Neural cell (in vitro differentiated cells): ENCODE measurements around the gene PTPRQ. TPM values are rescaled to one million over a fixed set of nuclear protein-coding genes. Genes with fewer than 3 reads are reported as not detected.

Experiments
- H2AFZ ChIP-seq: fragments of 200-600, 300-800 bp; sonication (generic), shearing (Covaris generic); 2 replicates; pipeline ENCODE4 v1.6.0; 2014; ENCODE audit warnings: low read depth, mild to moderate bottlenecking, antibody characterized with exemption, low read length, moderate library complexity
- H3F3A ChIP-seq: fragments of 200-600 bp; shearing (Covaris generic); 2 replicates; pipeline ENCODE4 v1.6.1; 2016; ENCODE audit warnings: mild to moderate bottlenecking, moderate library complexity, mixed read lengths, antibody characterized with exemption, low read length; ENCODE audit not compliant: insufficient read depth, poor library complexity, severe bottlenecking
- H3K27ac ChIP-seq: fragments of 200-600, 300-800 bp; sonication (generic), shearing (Covaris generic); 2 replicates; pipeline ENCODE4 v1.5.1; 2014; ENCODE audit warnings: mild to moderate bottlenecking, low read length, moderate library complexity
- H3K27me3 ChIP-seq: fragments of 300-800, 200-600 bp; sonication (generic), shearing (Covaris generic); 2 replicates; pipeline ENCODE4 v1.6.0; 2014; ENCODE audit warnings: mild to moderate bottlenecking, low read depth, low read length, moderate library complexity; ENCODE audit not compliant: insufficient read depth
- H3K36me3 ChIP-seq: fragments of 300-800, 200-600 bp; sonication (generic), shearing (Covaris generic); 2 replicates; pipeline ENCODE4 v1.5.1; 2014; ENCODE audit warnings: mild to moderate bottlenecking, antibody characterized with exemption, low read length, moderate library complexity; ENCODE audit not compliant: insufficient read depth
- H3K4me2 ChIP-seq: fragments of 300-800, 200-600 bp; sonication (generic), shearing (Covaris generic); 2 replicates; pipeline ENCODE4 v1.6.0; 2014; ENCODE audit warnings: mild to moderate bottlenecking, low read length
- H3K4me3 ChIP-seq: fragments of 300-800, 200-600 bp; sonication (generic), shearing (Covaris generic); 2 replicates; pipeline ENCODE4 v1.5.1; 2014; ENCODE audit warnings: mild to moderate bottlenecking, low read length, moderate library complexity
- H3K79me2 ChIP-seq: fragments of 200-600 bp; shearing (Covaris generic); replicated peaks from 2 replicates; pipeline ENCODE4 v1.6.0; 2014; ENCODE audit warnings: mild to moderate bottlenecking, low read length, moderate library complexity; ENCODE audit not compliant: insufficient read depth
- H3K9ac ChIP-seq: fragments of 300-800, 200-600 bp; sonication (generic), shearing (Covaris generic); 2 replicates; pipeline ENCODE4 v1.6.1; 2016; ENCODE audit warnings: mild to moderate bottlenecking, low read length, mixed read lengths
- H3K9me2 ChIP-seq: fragments of 200-600 bp; shearing (Covaris generic); 2 replicates; pipeline ENCODE4 v1.6.1; 2016; ENCODE audit warnings: mild to moderate bottlenecking, low read length, mixed read lengths; ENCODE audit not compliant: insufficient read depth
- H3K9me3 ChIP-seq: fragments of 200-600, 300-800 bp; sonication (generic), shearing (Covaris generic); 2 replicates; pipeline ENCODE4 v1.6.1; 2016; ENCODE audit warnings: mild to moderate bottlenecking, mixed run types, low read length, moderate library complexity, mixed read lengths
- H4K20me1 ChIP-seq: fragments of 200-600 bp; shearing (Covaris generic); 2 replicates; pipeline ENCODE4 v1.6.1; 2016; ENCODE audit warnings: mild to moderate bottlenecking, mixed run types; ENCODE audit not compliant: insufficient read depth
- CTCF ChIP-seq: fragments of 450-650 bp; IDR thresholded peaks from 2 replicates; pipeline ENCODE4 v1.5.1; 2014; ENCODE audit warnings: antibody characterized with exemption, mild to moderate bottlenecking, moderate library complexity; ENCODE audit not compliant: poor library complexity, severe bottlenecking
- EP300 ChIP-seq: fragments of 450-650 bp; conservative IDR thresholded peaks from 2 replicates; pipeline ENCODE4 v1.6.1; 2014; ENCODE audit warnings: antibody characterized with exemption, mild to moderate bottlenecking, moderate library complexity; ENCODE audit not compliant: poor library complexity, severe bottlenecking
- EZH2 ChIP-seq: fragments of 200-600, 300-800 bp; shearing (Covaris generic), sonication (generic); IDR thresholded peaks from 2 replicates; pipeline ENCODE4 v1.6.1; 2014; ENCODE audit warnings: antibody characterized with exemption, low read length, borderline replicate concordance, mild to moderate bottlenecking; ENCODE audit not compliant: insufficient read depth, poor library complexity, severe bottlenecking
- MXI1 ChIP-seq: fragments of 450-650 bp; conservative IDR thresholded peaks from 2 replicates; pipeline ENCODE4 v1.6.1; 2014; ENCODE audit warnings: antibody characterized with exemption, mild to moderate bottlenecking; ENCODE audit not compliant: poor library complexity, severe bottlenecking
- POLR2AphosphoS5 ChIP-seq: IDR thresholded peaks from 2 replicates; pipeline ENCODE4 v1.6.1; 2012
- RAD21 ChIP-seq: fragments of 450-650 bp; conservative IDR thresholded peaks from 2 replicates; pipeline ENCODE4 v1.6.1; 2014; ENCODE audit warnings: antibody characterized with exemption, mild to moderate bottlenecking, moderate library complexity
- SMC3 ChIP-seq: fragments of 450-650 bp; conservative IDR thresholded peaks from 2 replicates; pipeline ENCODE4 v1.6.1; 2014; ENCODE audit warnings: antibody characterized with exemption, mild to moderate bottlenecking, moderate library complexity; ENCODE audit not compliant: poor library complexity
- TAF1 ChIP-seq: IDR thresholded peaks from 2 replicates; pipeline ENCODE4 v1.6.1; 2012; ENCODE audit warnings: low read depth
- polyA plus RNA-seq: library from polyadenylated mRNA; depleted of rRNA; stranded (reverse); fragments of >200 nt; gene quantifications from 2 replicates; pipeline ENCODE4 v1.2.3, GENCODE V29; 2014
- TF ChIP-seq, protein P1 (sequence below): IDR thresholded peaks from 2 replicates; pipeline ENCODE4 v1.6.1; 2012; ENCODE audit warnings: borderline replicate concordance

PTPRQ gene
- polyA plus RNA-seq, 1 donor from 2014 or later: not detected

GRCh38 chr12:80419644-80420043, 24.4 kb upstream of the PTPRQ start:
- Histone ChIP-seq H3K4me2 (no peak overlapping the region), H3K27me3 (no peaks in the 10 kb centered on the region), H3F3A (no peaks in the 10 kb centered on the region), H2AFZ (no peak overlapping the region), H3K79me2 (no peaks in the 10 kb centered on the region), H3K4me3 (no peak overlapping the region), H3K27ac (no peak overlapping the region), H3K9me2 (no peaks in the 10 kb centered on the region), H3K36me3 (no peaks in the 10 kb centered on the region), H4K20me1 (no peaks in the 10 kb centered on the region), H3K9me3 (no peaks in the 10 kb centered on the region), H3K9ac (no peak overlapping the region)
- TF ChIP-seq MXI1 (no peak), POLR2AphosphoS5 (no peak), SMC3 (no peak), EP300 (no peak), CTCF (no peak), TAF1 (no peak), RAD21 (no peak), EZH2 (no peak)
- TF ChIP-seq, protein P1, sequence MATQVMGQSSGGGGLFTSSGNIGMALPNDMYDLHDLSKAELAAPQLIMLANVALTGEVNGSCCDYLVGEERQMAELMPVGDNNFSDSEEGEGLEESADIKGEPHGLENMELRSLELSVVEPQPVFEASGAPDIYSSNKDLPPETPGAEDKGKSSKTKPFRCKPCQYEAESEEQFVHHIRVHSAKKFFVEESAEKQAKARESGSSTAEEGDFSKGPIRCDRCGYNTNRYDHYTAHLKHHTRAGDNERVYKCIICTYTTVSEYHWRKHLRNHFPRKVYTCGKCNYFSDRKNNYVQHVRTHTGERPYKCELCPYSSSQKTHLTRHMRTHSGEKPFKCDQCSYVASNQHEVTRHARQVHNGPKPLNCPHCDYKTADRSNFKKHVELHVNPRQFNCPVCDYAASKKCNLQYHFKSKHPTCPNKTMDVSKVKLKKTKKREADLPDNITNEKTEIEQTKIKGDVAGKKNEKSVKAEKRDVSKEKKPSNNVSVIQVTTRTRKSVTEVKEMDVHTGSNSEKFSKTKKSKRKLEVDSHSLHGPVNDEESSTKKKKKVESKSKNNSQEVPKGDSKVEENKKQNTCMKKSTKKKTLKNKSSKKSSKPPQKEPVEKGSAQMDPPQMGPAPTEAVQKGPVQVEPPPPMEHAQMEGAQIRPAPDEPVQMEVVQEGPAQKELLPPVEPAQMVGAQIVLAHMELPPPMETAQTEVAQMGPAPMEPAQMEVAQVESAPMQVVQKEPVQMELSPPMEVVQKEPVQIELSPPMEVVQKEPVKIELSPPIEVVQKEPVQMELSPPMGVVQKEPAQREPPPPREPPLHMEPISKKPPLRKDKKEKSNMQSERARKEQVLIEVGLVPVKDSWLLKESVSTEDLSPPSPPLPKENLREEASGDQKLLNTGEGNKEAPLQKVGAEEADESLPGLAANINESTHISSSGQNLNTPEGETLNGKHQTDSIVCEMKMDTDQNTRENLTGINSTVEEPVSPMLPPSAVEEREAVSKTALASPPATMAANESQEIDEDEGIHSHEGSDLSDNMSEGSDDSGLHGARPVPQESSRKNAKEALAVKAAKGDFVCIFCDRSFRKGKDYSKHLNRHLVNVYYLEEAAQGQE: no peak

DNA sequence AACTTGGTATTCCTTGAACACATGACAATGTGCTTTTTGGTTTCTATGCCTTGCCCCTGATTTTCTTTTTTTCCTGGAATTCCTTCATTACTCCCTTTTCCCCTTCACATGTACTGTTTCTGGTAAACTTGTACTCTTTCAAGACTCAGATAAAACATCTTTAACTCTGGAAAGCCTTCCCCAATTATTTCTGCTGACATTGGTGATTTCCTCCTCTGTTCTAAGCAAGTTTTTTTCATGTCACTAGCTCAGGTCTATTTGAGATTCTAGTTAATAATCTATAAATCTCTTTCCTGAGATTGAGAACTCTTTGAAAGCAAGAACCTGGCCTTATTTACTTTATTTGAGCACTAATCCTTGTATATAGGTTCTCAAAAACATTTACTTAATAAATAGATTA, 24.0 kb upstream of the PTPRQ start:
- no peak overlapping the region for H3K4me3 ChIP-seq
- H3K9me3 ChIP-seq: no peaks in the 10 kb centered on the region
- no peaks in the 10 kb centered on the region for H3K36me3 ChIP-seq
- H3K4me2 ChIP-seq: no peak overlapping the region
- TF ChIP-seq CTCF: no peak
- no peak for TF ChIP-seq EZH2
- TF ChIP-seq MXI1: no peak
- TF ChIP-seq EP300: no peak
- TF ChIP-seq, protein P1: no peak
- TF ChIP-seq SMC3: no peak
- no peak for TF ChIP-seq TAF1
- no peaks in the 10 kb centered on the region for H3K27me3 ChIP-seq
- H3F3A ChIP-seq: no peaks in the 10 kb centered on the region
- H3K79me2 ChIP-seq: no peaks in the 10 kb centered on the region
- no peaks in the 10 kb centered on the region for H4K20me1 ChIP-seq
- H3K9me2 ChIP-seq: no peaks in the 10 kb centered on the region
- H3K9ac ChIP-seq: no peak overlapping the region
- no peak overlapping the region for H2AFZ ChIP-seq
- no peak overlapping the region for H3K27ac ChIP-seq
